WTC11 (cell line): ENCODE data around the gene IGSF6. TPM values are rescaled to one million over a fixed set of nuclear protein-coding genes. Genes with fewer than 3 reads are reported as not detected.

Experiments
- ATAC-seq: fragments of 200-7000 bp; cut with Tn5 transposase; 2 replicates; pipeline ENCODE4 v1.10.0; 2021; ENCODE audit warnings: mild to moderate bottlenecking, moderate library complexity
- CTCF ChIA-PET: fragments of 300-600 bp; sonication (Branson Sonifier 250); formaldehyde crosslinking; loops from one replicate; lab custom pipeline; 2021; ENCODE audit warnings: antibody characterized with exemption; lab: Charles Lee
- POLR2A ChIA-PET: fragments of 350-600 bp; sonication (Branson Sonifier 250); formaldehyde crosslinking; loops from one replicate; lab custom pipeline; 2021; ENCODE audit warnings: antibody characterized with exemption; lab: Charles Lee
- DNase-seq: peaks from one replicate; pipeline ENCODE4 v3.0.0; 2021; ENCODE audit warnings: low spot score
- H3K27ac Mint-ChIP-seq: 2 replicates; pipeline ENCODE4 v1.8.0; 2021; ENCODE audit warnings: mixed read lengths
- H3K27me3 Mint-ChIP-seq: 2 replicates; pipeline ENCODE4 v1.8.0; 2021; ENCODE audit warnings: low read depth, mild to moderate bottlenecking, moderate library complexity, mixed read lengths
- H3K36me3 Mint-ChIP-seq: 2 replicates; pipeline ENCODE4 v1.8.0; 2021; ENCODE audit warnings: mixed read lengths
- H3K4me1 Mint-ChIP-seq: 2 replicates; pipeline ENCODE4 v1.8.0; 2022; ENCODE audit warnings: mixed read lengths
- H3K4me3 Mint-ChIP-seq: 2 replicates; pipeline ENCODE4 v1.8.0; 2021; ENCODE audit warnings: mild to moderate bottlenecking, moderate library complexity, mixed read lengths
- H3K9me3 Mint-ChIP-seq: 2 replicates; pipeline ENCODE4 v1.8.0; 2021; ENCODE audit warnings: mixed read lengths
- CREM ChIP-seq: sonication (generic); formaldehyde crosslinking; IDR thresholded peaks from 2 replicates; pipeline ENCODE4 v1.8.1; 2022; ENCODE audit warnings: mild to moderate bottlenecking, missing genetic modification reagents, moderate library complexity
- ELF4 ChIP-seq: sonication (generic); formaldehyde crosslinking; IDR thresholded peaks from 2 replicates; pipeline ENCODE4 v1.8.1; 2022; ENCODE audit warnings: low read depth, mild to moderate bottlenecking, moderate library complexity, missing genetic modification reagents
- FOXP1 ChIP-seq: sonication (generic); formaldehyde crosslinking; IDR thresholded peaks from 2 replicates; pipeline ENCODE4 v1.8.0; 2022; ENCODE audit warnings: missing genetic modification reagents, mild to moderate bottlenecking, moderate library complexity, borderline replicate concordance
- GABPB1 ChIP-seq: sonication (generic); formaldehyde crosslinking; IDR thresholded peaks from 2 replicates; pipeline ENCODE4 v1.8.1; 2023; ENCODE audit warnings: mild to moderate bottlenecking, missing genetic modification reagents
- GRHL2 ChIP-seq: fragments of 250-450 bp; sonication (Bioruptor Pico); IDR thresholded peaks from 2 replicates; pipeline ENCODE4 v1.8.0; 2022; ENCODE audit warnings: mild to moderate bottlenecking, moderate library complexity; ENCODE audit not compliant: insufficient replicate concordance, severe bottlenecking
- RELA ChIP-seq: sonication (generic); formaldehyde crosslinking; IDR thresholded peaks from 2 replicates; pipeline ENCODE4 v1.8.1; 2022; ENCODE audit warnings: missing genetic modification reagents, mild to moderate bottlenecking, borderline replicate concordance
- ZNF121 ChIP-seq: sonication (generic); formaldehyde crosslinking; IDR thresholded peaks from 2 replicates; pipeline ENCODE4 v1.8.0; 2023; ENCODE audit warnings: missing genetic modification reagents
- ZNF138 ChIP-seq: sonication (generic); formaldehyde crosslinking; conservative IDR thresholded peaks from 2 replicates; pipeline ENCODE4 v1.8.1; 2022; ENCODE audit warnings: mild to moderate bottlenecking, moderate library complexity, missing genetic modification reagents
- ZNF416 ChIP-seq: fragments of 250-450 bp; sonication (Bioruptor Pico); IDR thresholded peaks from 2 replicates; pipeline ENCODE4 v1.9.0; 2021; ENCODE audit warnings: mild to moderate bottlenecking, inconsistent platforms
- total RNA-seq: library from RNA; stranded (reverse); gene quantifications from 3 replicates; pipeline ENCODE4 v1.2.3, GENCODE V29; 2021
- TF ChIP-seq, protein P1 (sequence below): sonication (generic); formaldehyde crosslinking; IDR thresholded peaks from 2 replicates; pipeline ENCODE4 v1.8.1; 2022; ENCODE audit warnings: mild to moderate bottlenecking, missing genetic modification reagents, moderate library complexity, borderline replicate concordance
- TF ChIP-seq, protein P2 (sequence below): fragments of 200-600 bp; IDR thresholded peaks from 2 replicates; pipeline ENCODE4 v1.8.0; 2022; ENCODE audit warnings: antibody characterized with exemption
- TF ChIP-seq, protein P3 (sequence below): sonication (generic); formaldehyde crosslinking; IDR thresholded peaks from 2 replicates; pipeline ENCODE4 v1.8.0; 2023; ENCODE audit warnings: missing genetic modification reagents, mild to moderate bottlenecking, borderline replicate concordance
- TF ChIP-seq, protein P4 (sequence below): sonication (generic); formaldehyde crosslinking; IDR thresholded peaks from 2 replicates; pipeline ENCODE4 v1.8.0; 2023; ENCODE audit warnings: mild to moderate bottlenecking, missing genetic modification reagents
- TF ChIP-seq, protein P5 (sequence below): sonication (generic); formaldehyde crosslinking; IDR thresholded peaks from 2 replicates; pipeline ENCODE4 v1.8.1; 2023; ENCODE audit warnings: mild to moderate bottlenecking, moderate library complexity, missing genetic modification reagents

IGSF6 gene
- total RNA-seq, 1 experiment from 2014 or later, result not detected

DNA sequence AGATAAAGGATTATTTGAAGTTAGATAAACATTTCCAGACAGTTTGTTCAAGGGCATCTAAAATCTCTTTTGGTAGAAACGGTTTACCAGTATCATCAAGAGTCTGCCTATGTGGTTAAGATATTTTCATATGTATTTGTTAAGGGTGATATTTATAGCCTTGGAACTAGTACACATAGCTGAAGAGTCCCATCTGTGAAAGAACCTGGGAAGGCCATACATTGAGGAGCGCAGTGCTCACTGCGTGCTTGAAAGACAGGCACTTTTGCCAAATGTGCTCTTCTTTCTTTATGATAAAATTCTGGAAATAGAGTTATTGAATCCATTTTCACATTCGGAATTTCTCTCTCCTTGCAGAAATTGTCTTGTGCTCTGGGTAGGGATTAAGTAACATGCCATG lies 7.7 kb downstream of the IGSF6 start:
- Mint-ChIP-seq H3K27ac (no peak overlapping the region), H3K36me3 (no peaks in the 10 kb centered on the region), H3K9me3 (no peaks in the 10 kb centered on the region), H3K4me1 (0 out of 2 replicates have a peak, but pooled peaks cover 3% of the 10 kb centered on the region), H3K4me3 (no peak overlapping the region), H3K27me3 (no peaks in the 10 kb centered on the region)
- DNase-seq, result no peak
- POLR2A ChIA-PET, result no interaction called here
- CTCF ChIA-PET, result interaction anchor here (0.5 kb wide), 1 partner anchor 40 kb away, joined by 4 read pairs; no protein-coding TSS in a partner anchor
- no peak for ATAC-seq
- TF ChIP-seq ZNF121 (CRISPR knock-in tag), result no peak
- TF ChIP-seq, protein P1, sequence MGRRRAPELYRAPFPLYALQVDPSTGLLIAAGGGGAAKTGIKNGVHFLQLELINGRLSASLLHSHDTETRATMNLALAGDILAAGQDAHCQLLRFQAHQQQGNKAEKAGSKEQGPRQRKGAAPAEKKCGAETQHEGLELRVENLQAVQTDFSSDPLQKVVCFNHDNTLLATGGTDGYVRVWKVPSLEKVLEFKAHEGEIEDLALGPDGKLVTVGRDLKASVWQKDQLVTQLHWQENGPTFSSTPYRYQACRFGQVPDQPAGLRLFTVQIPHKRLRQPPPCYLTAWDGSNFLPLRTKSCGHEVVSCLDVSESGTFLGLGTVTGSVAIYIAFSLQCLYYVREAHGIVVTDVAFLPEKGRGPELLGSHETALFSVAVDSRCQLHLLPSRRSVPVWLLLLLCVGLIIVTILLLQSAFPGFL (CRISPR knock-in tag), result no peak

DNA sequence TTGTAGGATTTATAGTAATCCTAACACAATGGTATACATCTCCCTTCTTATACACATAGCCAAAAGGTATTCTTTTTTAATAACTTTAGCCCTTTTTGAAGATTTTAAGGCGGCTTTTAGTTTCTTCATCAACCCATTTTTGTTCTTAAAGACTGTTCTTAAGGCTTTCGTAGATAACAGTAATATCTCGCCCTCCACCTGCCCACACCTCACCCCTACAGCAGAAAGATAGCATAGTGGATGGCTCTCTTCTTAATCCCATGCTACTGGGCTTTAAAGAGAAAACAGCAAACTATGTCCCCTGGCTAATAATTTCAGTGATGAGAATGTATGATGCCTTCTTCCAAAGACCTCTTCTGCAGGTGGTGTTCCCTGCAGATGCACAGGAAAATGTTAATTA lies 8.6 kb downstream of the IGSF6 start:
- TF ChIP-seq ELF4 (CRISPR knock-in tag) (no peak), RELA (no peak), ZNF416 (CRISPR knock-in tag) (no peak), ZNF138 (CRISPR knock-in tag) (no peak), GABPB1 (CRISPR knock-in tag) (no peak), FOXP1 (CRISPR knock-in tag) (no peak), CREM (CRISPR knock-in tag) (no peak), GRHL2 (CRISPR knock-in tag) (no peak)
- TF ChIP-seq, protein P2, sequence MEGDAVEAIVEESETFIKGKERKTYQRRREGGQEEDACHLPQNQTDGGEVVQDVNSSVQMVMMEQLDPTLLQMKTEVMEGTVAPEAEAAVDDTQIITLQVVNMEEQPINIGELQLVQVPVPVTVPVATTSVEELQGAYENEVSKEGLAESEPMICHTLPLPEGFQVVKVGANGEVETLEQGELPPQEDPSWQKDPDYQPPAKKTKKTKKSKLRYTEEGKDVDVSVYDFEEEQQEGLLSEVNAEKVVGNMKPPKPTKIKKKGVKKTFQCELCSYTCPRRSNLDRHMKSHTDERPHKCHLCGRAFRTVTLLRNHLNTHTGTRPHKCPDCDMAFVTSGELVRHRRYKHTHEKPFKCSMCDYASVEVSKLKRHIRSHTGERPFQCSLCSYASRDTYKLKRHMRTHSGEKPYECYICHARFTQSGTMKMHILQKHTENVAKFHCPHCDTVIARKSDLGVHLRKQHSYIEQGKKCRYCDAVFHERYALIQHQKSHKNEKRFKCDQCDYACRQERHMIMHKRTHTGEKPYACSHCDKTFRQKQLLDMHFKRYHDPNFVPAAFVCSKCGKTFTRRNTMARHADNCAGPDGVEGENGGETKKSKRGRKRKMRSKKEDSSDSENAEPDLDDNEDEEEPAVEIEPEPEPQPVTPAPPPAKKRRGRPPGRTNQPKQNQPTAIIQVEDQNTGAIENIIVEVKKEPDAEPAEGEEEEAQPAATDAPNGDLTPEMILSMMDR, result no peak
- TF ChIP-seq, protein P3, sequence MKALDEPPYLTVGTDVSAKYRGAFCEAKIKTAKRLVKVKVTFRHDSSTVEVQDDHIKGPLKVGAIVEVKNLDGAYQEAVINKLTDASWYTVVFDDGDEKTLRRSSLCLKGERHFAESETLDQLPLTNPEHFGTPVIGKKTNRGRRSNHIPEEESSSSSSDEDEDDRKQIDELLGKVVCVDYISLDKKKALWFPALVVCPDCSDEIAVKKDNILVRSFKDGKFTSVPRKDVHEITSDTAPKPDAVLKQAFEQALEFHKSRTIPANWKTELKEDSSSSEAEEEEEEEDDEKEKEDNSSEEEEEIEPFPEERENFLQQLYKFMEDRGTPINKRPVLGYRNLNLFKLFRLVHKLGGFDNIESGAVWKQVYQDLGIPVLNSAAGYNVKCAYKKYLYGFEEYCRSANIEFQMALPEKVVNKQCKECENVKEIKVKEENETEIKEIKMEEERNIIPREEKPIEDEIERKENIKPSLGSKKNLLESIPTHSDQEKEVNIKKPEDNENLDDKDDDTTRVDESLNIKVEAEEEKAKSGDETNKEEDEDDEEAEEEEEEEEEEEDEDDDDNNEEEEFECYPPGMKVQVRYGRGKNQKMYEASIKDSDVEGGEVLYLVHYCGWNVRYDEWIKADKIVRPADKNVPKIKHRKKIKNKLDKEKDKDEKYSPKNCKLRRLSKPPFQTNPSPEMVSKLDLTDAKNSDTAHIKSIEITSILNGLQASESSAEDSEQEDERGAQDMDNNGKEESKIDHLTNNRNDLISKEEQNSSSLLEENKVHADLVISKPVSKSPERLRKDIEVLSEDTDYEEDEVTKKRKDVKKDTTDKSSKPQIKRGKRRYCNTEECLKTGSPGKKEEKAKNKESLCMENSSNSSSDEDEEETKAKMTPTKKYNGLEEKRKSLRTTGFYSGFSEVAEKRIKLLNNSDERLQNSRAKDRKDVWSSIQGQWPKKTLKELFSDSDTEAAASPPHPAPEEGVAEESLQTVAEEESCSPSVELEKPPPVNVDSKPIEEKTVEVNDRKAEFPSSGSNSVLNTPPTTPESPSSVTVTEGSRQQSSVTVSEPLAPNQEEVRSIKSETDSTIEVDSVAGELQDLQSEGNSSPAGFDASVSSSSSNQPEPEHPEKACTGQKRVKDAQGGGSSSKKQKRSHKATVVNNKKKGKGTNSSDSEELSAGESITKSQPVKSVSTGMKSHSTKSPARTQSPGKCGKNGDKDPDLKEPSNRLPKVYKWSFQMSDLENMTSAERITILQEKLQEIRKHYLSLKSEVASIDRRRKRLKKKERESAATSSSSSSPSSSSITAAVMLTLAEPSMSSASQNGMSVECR (CRISPR knock-in tag), result no peak
- TF ChIP-seq, protein P4, sequence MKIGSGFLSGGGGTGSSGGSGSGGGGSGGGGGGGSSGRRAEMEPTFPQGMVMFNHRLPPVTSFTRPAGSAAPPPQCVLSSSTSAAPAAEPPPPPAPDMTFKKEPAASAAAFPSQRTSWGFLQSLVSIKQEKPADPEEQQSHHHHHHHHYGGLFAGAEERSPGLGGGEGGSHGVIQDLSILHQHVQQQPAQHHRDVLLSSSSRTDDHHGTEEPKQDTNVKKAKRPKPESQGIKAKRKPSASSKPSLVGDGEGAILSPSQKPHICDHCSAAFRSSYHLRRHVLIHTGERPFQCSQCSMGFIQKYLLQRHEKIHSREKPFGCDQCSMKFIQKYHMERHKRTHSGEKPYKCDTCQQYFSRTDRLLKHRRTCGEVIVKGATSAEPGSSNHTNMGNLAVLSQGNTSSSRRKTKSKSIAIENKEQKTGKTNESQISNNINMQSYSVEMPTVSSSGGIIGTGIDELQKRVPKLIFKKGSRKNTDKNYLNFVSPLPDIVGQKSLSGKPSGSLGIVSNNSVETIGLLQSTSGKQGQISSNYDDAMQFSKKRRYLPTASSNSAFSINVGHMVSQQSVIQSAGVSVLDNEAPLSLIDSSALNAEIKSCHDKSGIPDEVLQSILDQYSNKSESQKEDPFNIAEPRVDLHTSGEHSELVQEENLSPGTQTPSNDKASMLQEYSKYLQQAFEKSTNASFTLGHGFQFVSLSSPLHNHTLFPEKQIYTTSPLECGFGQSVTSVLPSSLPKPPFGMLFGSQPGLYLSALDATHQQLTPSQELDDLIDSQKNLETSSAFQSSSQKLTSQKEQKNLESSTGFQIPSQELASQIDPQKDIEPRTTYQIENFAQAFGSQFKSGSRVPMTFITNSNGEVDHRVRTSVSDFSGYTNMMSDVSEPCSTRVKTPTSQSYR, result no peak
- TF ChIP-seq, protein P5, sequence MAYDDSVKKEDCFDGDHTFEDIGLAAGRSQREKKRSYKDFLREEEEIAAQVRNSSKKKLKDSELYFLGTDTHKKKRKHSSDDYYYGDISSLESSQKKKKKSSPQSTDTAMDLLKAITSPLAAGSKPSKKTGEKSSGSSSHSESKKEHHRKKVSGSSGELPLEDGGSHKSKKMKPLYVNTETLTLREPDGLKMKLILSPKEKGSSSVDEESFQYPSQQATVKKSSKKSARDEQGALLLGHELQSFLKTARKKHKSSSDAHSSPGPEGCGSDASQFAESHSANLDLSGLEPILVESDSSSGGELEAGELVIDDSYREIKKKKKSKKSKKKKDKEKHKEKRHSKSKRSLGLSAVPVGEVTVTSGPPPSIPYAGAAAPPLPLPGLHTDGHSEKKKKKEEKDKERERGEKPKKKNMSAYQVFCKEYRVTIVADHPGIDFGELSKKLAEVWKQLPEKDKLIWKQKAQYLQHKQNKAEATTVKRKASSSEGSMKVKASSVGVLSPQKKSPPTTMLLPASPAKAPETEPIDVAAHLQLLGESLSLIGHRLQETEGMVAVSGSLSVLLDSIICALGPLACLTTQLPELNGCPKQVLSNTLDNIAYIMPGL (CRISPR knock-in tag), result no peak
- ATAC-seq (no peak), DNase-seq (no peak)
- H3K36me3 Mint-ChIP-seq, result no peaks in the 10 kb centered on the region
- ChIA-PET POLR2A (no interaction called here), CTCF (interaction anchor here (0.6 kb wide), 1 partner anchor 13 kb away, joined by 3 read pairs; no protein-coding TSS in a partner anchor)
- no peak overlapping the region for H3K27ac Mint-ChIP-seq
- H3K9me3 Mint-ChIP-seq, result no peaks in the 10 kb centered on the region
- 0 out of 2 replicates have a peak, but pooled peaks cover 3% of the 10 kb centered on the region for H3K4me1 Mint-ChIP-seq
- no peak overlapping the region for H3K4me3 Mint-ChIP-seq
- H3K27me3 Mint-ChIP-seq, result no peaks in the 10 kb centered on the region
